Measurements from ENCODE around the gene CD22. TPM values are rescaled to one million over a fixed set of nuclear protein-coding genes. Genes with fewer than 3 reads are reported as not detected.

The CD22 gene
- total and polyA plus RNA-seq, 4 donors: 0.15 to 4.1 (median 1.3) TPM

DNA sequence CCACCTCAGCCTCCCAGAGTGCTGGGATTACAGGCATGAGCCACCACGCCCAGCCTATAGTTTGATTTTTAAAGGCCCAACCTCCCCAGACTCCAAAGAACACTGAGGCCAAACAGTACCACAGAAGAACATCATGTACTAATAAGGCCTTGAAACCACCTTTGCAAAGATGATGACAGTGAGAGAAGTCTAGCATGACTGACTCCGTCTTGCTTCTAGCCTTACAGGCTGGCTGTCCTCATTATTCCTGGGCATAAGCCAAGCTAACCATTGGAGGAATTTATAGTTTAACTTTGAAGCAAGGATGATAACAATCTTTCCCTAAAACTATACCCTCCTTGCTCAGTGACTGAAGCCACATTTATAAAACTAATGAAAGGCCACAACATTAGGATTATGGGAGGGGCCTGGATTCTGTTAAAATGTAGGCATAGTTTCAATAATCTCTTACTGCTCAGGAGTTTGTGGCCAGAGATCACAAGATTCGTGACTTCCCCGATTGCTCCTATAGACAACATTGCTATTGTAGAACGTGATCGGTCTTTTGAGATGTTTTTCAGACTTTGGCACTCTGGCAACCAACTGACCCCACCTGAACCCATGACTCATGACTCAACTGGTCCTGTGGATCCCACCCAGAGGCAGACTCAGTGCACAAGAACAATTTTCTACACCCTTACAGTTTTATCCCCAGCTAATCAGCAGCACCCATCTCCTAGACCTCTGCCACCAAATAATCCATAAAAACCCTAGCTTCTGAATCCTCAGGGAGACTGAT lies 59.5 kb downstream of the CD22 start (continued):
- TF ChIP-seq MAX (IDR thresholded peaks at IDR 0.05) (no peak), HNF4G (IDR thresholded peaks at IDR 0.05) (no peak), CTCF (IDR thresholded peaks at IDR 0.05; ENCODE audit: low read depth, low read length, missing input control) (no peak)

- Histone ChIP-seq H3K27me3 (ENCODE audit: control insufficient read depth in 4 of 4, insufficient read depth in 4 of 4, low read length in 3 of 4) (no peaks in the 10 kb centered on the region), H3K36me3 (ENCODE audit: control insufficient read depth in 4 of 4, insufficient read depth in 3 of 4, low read depth in 1 of 4, low read length in 3 of 4) (no peaks in the 10 kb centered on the region), H3K4me3 (ENCODE audit: low read depth in 1 of 3, low read length in 3 of 3) (no peak overlapping the region), H3K27ac (ENCODE audit: low read depth in 1 of 2, low read length in 2 of 2) (no peak overlapping the region), H3K9ac (ENCODE audit: low read depth in 1 of 2, low read length in 2 of 2) (no peak overlapping the region), H3K4me1 (ENCODE audit: control insufficient read depth in 4 of 4, insufficient read depth in 4 of 4, low read length in 3 of 4) (no peaks in the 10 kb centered on the region), H3K9me3 (ENCODE audit: control insufficient read depth in 4 of 4, low read length in 3 of 4) (no peaks in the 10 kb centered on the region)
- no peak for TF ChIP-seq SP1 (IDR thresholded peaks at IDR 0.05)
- TF ChIP-seq NR2F2 (IDR thresholded peaks at IDR 0.05): no peak
- TF ChIP-seq RAD21 (IDR thresholded peaks at IDR 0.05): no peak
- TF ChIP-seq TAF1 (conservative IDR thresholded peaks at IDR 0.05): no peak
- no peak for TF ChIP-seq REST (IDR thresholded peaks at IDR 0.05)
- TF ChIP-seq FOXA1 (IDR thresholded peaks at IDR 0.05): no peak
- TF ChIP-seq EGR1 (IDR thresholded peaks at IDR 0.05; ENCODE audit: low read depth in 2 of 2): no peak
- TF ChIP-seq HNF4A (conservative IDR thresholded peaks at IDR 0.05): no peak
- TF ChIP-seq, protein P1, sequence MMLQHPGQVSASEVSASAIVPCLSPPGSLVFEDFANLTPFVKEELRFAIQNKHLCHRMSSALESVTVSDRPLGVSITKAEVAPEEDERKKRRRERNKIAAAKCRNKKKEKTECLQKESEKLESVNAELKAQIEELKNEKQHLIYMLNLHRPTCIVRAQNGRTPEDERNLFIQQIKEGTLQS (IDR thresholded peaks at IDR 0.05): no peak
- TF ChIP-seq HNF4G (IDR thresholded peaks at IDR 0.05): no peak
- no peak for TF ChIP-seq FOXA2 (IDR thresholded peaks at IDR 0.05)
- TF ChIP-seq, protein P2, sequence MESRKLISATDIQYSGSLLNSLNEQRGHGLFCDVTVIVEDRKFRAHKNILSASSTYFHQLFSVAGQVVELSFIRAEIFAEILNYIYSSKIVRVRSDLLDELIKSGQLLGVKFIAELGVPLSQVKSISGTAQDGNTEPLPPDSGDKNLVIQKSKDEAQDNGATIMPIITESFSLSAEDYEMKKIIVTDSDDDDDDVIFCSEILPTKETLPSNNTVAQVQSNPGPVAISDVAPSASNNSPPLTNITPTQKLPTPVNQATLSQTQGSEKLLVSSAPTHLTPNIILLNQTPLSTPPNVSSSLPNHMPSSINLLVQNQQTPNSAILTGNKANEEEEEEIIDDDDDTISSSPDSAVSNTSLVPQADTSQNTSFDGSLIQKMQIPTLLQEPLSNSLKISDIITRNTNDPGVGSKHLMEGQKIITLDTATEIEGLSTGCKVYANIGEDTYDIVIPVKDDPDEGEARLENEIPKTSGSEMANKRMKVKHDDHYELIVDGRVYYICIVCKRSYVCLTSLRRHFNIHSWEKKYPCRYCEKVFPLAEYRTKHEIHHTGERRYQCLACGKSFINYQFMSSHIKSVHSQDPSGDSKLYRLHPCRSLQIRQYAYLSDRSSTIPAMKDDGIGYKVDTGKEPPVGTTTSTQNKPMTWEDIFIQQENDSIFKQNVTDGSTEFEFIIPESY (IDR thresholded peaks at IDR 0.05): no peak
- TF ChIP-seq RXRA (IDR thresholded peaks at IDR 0.05): no peak
- TF ChIP-seq MAX (IDR thresholded peaks at IDR 0.05): no peak
- no peak for TF ChIP-seq CTCF (IDR thresholded peaks at IDR 0.05; ENCODE audit: low read depth, low read length, missing input control)
- TF ChIP-seq JUND (IDR thresholded peaks at IDR 0.05): no peak
- TF ChIP-seq YY1 (IDR thresholded peaks at IDR 0.05): no peak
- 54% methylated on average over 6 of the region's 6 CpGs for WGBS
- no peak for DNase-seq (ENCODE audit: low spot score)
Measured at GRCh38 chr19:35389192-35389861, 60.3 kb downstream of the CD22 start.
